Activated naive CD8-positive, alpha-beta T cell treated with anti-CD3 and anti-CD28 coated beads for 36 hours (primary cell): ENCODE measurements around the gene CELF6. TPM values are rescaled to one million over a fixed set of nuclear protein-coding genes. Genes with fewer than 3 reads are reported as not detected.
"Not testable (repeated sequence)": the region's sequence is repeated elsewhere in the genome, so short reads cannot be mapped to it uniquely, and the experiment has no call there.

Source experiments
- DNase-seq: peaks from one replicate; pipeline ENCODE4 v3.0.0; 2021
- H3K27ac Mint-ChIP-seq: one replicate; pipeline ENCODE4 v1.8.0; 2022; ENCODE audit warnings: mild to moderate bottlenecking, moderate library complexity, mixed read lengths
- H3K27me3 Mint-ChIP-seq: one replicate; pipeline ENCODE4 v1.8.0; 2022; ENCODE audit warnings: mild to moderate bottlenecking, mixed read lengths
- H3K36me3 Mint-ChIP-seq: one replicate; pipeline ENCODE4 v1.8.0; 2021; ENCODE audit warnings: mild to moderate bottlenecking, mixed read lengths
- H3K4me1 Mint-ChIP-seq: one replicate; pipeline ENCODE4 v1.8.0; 2021; ENCODE audit warnings: mixed read lengths
- H3K4me3 Mint-ChIP-seq: one replicate; pipeline ENCODE4 v1.8.0; 2022; ENCODE audit warnings: mild to moderate bottlenecking, moderate library complexity, mixed read lengths
- H3K9me3 Mint-ChIP-seq: one replicate; pipeline ENCODE4 v1.8.0; 2022; ENCODE audit warnings: mixed read lengths
- total RNA-seq, 2 experiments: library from RNA; stranded (reverse); gene quantifications; one replicate each; pipeline ENCODE4 v1.2.3, GENCODE V29; 2021

CELF6 gene
- total RNA-seq, 2 experiments from 2014 or later, result 0.16 TPM

- Mint-ChIP-seq H3K27ac (no peak overlapping the region), H3K36me3 (peaks cover 2% of the 10 kb centered on the region), H3K4me3 (no peak overlapping the region)
These were observed 17.0 kb downstream of the CELF6 start for GRCh38 chr15:72302955-72303354.

GRCh38 chr15:72289597-72290325 lies 30.2 kb downstream of the CELF6 start:
- no peak for DNase-seq
- Mint-ChIP-seq H3K4me1 (no peaks in the 10 kb centered on the region), H3K36me3 (no peaks in the 10 kb centered on the region), H3K27ac (no peak overlapping the region), H3K4me3 (no peak overlapping the region), H3K9me3 (no peaks in the 10 kb centered on the region), H3K27me3 (no peaks in the 10 kb centered on the region)

More at GRCh38 chr15:72302955-72303354, 17.0 kb downstream of the CELF6 start:
- Mint-ChIP-seq H3K4me1 (peaks cover 3% of the 10 kb centered on the region), H3K9me3 (no peaks in the 10 kb centered on the region), H3K27me3 (no peaks in the 10 kb centered on the region)
- no peak for DNase-seq

GRCh38 chr15:72288796-72289596 lies 31.0 kb downstream of the CELF6 start:
- DNase-seq, result no peak
- Mint-ChIP-seq H3K9me3 (no peaks in the 10 kb centered on the region), H3K36me3 (no peaks in the 10 kb centered on the region), H3K27ac (no peak overlapping the region), H3K27me3 (no peaks in the 10 kb centered on the region), H3K4me3 (no peak overlapping the region), H3K4me1 (no peaks in the 10 kb centered on the region)

- H3K36me3 Mint-ChIP-seq, result no peaks in the 10 kb centered on the region
- H3K4me1 Mint-ChIP-seq, result no peaks in the 10 kb centered on the region
- no peak overlapping the region for H3K4me3 Mint-ChIP-seq
- DNase-seq, result peak; percentile 46
- H3K27me3 Mint-ChIP-seq, result no peaks in the 10 kb centered on the region
- no peaks in the 10 kb centered on the region for H3K9me3 Mint-ChIP-seq
- no peak overlapping the region for H3K27ac Mint-ChIP-seq
These were observed 33.9 kb downstream of the CELF6 start for GRCh38 chr15:72285927-72286516.

- H3K4me3 Mint-ChIP-seq, result no peak overlapping the region
- no peaks in the 10 kb centered on the region for H3K9me3 Mint-ChIP-seq
- H3K4me1 Mint-ChIP-seq, result no peaks in the 10 kb centered on the region
- no peak overlapping the region for H3K27ac Mint-ChIP-seq
- no peak for DNase-seq
- H3K36me3 Mint-ChIP-seq, result no peaks in the 10 kb centered on the region
- no peaks in the 10 kb centered on the region for H3K27me3 Mint-ChIP-seq
These were observed 34.6 kb downstream of the CELF6 start for GRCh38 chr15:72285402-72285801.

- DNase-seq, result no peak
- no peaks in the 10 kb centered on the region for H3K4me1 Mint-ChIP-seq
These were observed 35.2 kb downstream of the CELF6 start for GRCh38 chr15:72284781-72285180.

GRCh38 chr15:72281713-72282112 lies 38.2 kb downstream of the CELF6 start:
- Mint-ChIP-seq H3K4me3 (no peak overlapping the region), H3K36me3 (no peaks in the 10 kb centered on the region), H3K9me3 (no peaks in the 10 kb centered on the region), H3K27ac (no peak overlapping the region), H3K4me1 (no peaks in the 10 kb centered on the region), H3K27me3 (no peaks in the 10 kb centered on the region)
- DNase-seq, result no peak

More at GRCh38 chr15:72284781-72285180, 35.2 kb downstream of the CELF6 start:
- no peaks in the 10 kb centered on the region for H3K27me3 Mint-ChIP-seq
- no peak overlapping the region for H3K4me3 Mint-ChIP-seq
- H3K36me3 Mint-ChIP-seq, result no peaks in the 10 kb centered on the region
- no peak overlapping the region for H3K27ac Mint-ChIP-seq
- H3K9me3 Mint-ChIP-seq, result no peaks in the 10 kb centered on the region

GRCh38 chr15:72280751-72281150 lies 39.2 kb downstream of the CELF6 start:
- H3K4me3 Mint-ChIP-seq, result no peak overlapping the region
- DNase-seq, result no peak
- H3K27me3 Mint-ChIP-seq, result no peaks in the 10 kb centered on the region
- no peaks in the 10 kb centered on the region for H3K9me3 Mint-ChIP-seq
- H3K4me1 Mint-ChIP-seq, result no peaks in the 10 kb centered on the region
- no peak overlapping the region for H3K27ac Mint-ChIP-seq
- H3K36me3 Mint-ChIP-seq, result no peaks in the 10 kb centered on the region

- no peak overlapping the region for H3K4me3 Mint-ChIP-seq
- no peaks in the 10 kb centered on the region for H3K36me3 Mint-ChIP-seq
- no peaks in the 10 kb centered on the region for H3K27me3 Mint-ChIP-seq
- H3K9me3 Mint-ChIP-seq, result no peaks in the 10 kb centered on the region
- peaks cover under 1% of the 10 kb centered on the region for H3K4me1 Mint-ChIP-seq
- H3K27ac Mint-ChIP-seq, result no peak overlapping the region
- no peak for DNase-seq
These were observed 41.2 kb downstream of the CELF6 start for GRCh38 chr15:72278737-72279136.

- H3K9me3 Mint-ChIP-seq, result no peaks in the 10 kb centered on the region
- H3K27me3 Mint-ChIP-seq, result no peaks in the 10 kb centered on the region
- no peaks in the 10 kb centered on the region for H3K36me3 Mint-ChIP-seq
- peaks cover 13% of the 10 kb centered on the region for H3K4me1 Mint-ChIP-seq
- DNase-seq, result no peak
- peak overlapping the region; percentile 34 for H3K27ac Mint-ChIP-seq
- no peak overlapping the region for H3K4me3 Mint-ChIP-seq
These were observed 43.6 kb downstream of the CELF6 start for GRCh38 chr15:72276326-72276700.

GRCh38 chr15:72275635-72276325 lies 44.2 kb downstream of the CELF6 start:
- not testable (repeated sequence) for DNase-seq, H3K27me3 Mint-ChIP-seq, H3K9me3 Mint-ChIP-seq, H3K36me3 Mint-ChIP-seq, H3K4me3 Mint-ChIP-seq
- peaks cover 18% of the 10 kb centered on the region for H3K4me1 Mint-ChIP-seq
- peak overlapping the region; percentile 34 for H3K27ac Mint-ChIP-seq

- Mint-ChIP-seq H3K36me3 (peaks cover 17% of the 10 kb centered on the region), H3K4me3 (peak overlapping the region; percentile 81), H3K27me3 (no peaks in the 10 kb centered on the region), H3K27ac (peak overlapping the region; percentile 89), H3K4me1 (peaks cover 30% of the 10 kb centered on the region), H3K9me3 (no peaks in the 10 kb centered on the region)
- no peak for DNase-seq
These were observed 47.0 kb downstream of the CELF6 start for GRCh38 chr15:72272997-72273352.

- Mint-ChIP-seq H3K27ac (peak within 1 kb of the TSS; percentile 89), H3K4me3 (peak within 1 kb of the TSS; percentile 90), H3K27me3 (no peaks in the 10 kb centered on the region), H3K36me3 (peaks cover 19% of the 10 kb centered on the region), H3K4me1 (peaks cover 30% of the 10 kb centered on the region), H3K9me3 (no peaks in the 10 kb centered on the region)
- peak; percentile 100 for DNase-seq
These were observed 47.6 kb downstream of the CELF6 start, which contains the start of gene PARP6 for GRCh38 chr15:72272213-72272996. Gene PARP6 (minus strand): TSS chr15:72272554. CDS start chr15:72267477, 5,077 bp downstream.

- Mint-ChIP-seq H3K4me1 (peaks cover 30% of the 10 kb centered on the region), H3K27ac (peak overlapping the region; percentile 87), H3K27me3 (no peaks in the 10 kb centered on the region)
These were observed 48.1 kb downstream of the CELF6 start for GRCh38 chr15:72271895-72272212.

More at GRCh38 chr15:72271895-72272212, 48.1 kb downstream of the CELF6 start:
- Mint-ChIP-seq H3K4me3 (peak overlapping the region; percentile 90), H3K9me3 (no peaks in the 10 kb centered on the region), H3K36me3 (peaks cover 20% of the 10 kb centered on the region)
- DNase-seq, result peak; percentile 30
